ENCODE results near the gene RRP15. TPM values are rescaled to one million over a fixed set of nuclear protein-coding genes. Genes with fewer than 3 reads are reported as not detected.

The RRP15 gene
- total and polyA plus RNA-seq, 9 of the 15 experiments (the other 6 are each of a cell fraction or from before 2014, with no cell fraction given), result 9.5 to 58.1 (median 29.3) TPM

DNA sequence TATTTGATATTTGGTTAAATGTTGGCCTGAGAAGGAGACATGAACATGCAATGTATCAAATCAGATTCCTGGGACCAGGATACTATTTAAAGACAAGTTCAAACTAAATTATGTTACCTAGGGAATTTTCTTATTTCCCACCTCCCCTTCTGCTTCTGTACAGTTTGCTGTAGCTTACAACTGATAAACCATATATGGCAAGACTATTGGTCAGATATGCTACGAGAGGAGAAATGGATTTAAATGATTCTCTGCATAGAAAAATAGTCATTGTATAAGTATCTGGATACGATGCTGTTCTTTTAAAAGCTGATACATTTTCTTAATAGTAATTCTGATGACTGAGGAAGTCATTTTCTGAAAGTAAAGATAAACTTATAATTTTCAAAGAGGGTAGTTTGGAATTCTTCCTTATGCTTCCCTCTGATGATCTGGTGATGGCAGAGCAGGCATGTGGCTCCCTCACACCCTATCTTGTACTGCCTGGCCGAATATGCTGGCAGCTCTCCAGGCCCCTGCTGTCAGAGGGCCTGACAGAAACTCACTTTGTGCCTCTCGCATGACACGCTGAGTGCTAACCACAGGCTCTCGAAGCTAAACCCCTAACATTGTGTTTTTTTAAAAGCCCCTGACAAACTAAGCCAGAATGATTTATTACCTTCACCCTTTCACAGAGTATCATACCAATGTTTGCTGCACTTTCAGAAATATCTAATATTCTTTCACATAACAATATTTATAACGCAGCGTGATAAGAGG lies 19.4 kb downstream of the RRP15 start (continued):
- TF ChIP-seq SREBF1 (IDR thresholded peaks at IDR 0.05; ENCODE audit: borderline replicate concordance, low read depth, low read length) (no peak), ZNF668 (CRISPR knock-in tag; IDR thresholded peaks at IDR 0.05) (no peak), RAD51 (IDR thresholded peaks at IDR 0.05; ENCODE audit: borderline replicate concordance, low read depth) (peak; percentile 30; the same call in 1 of the 2 replicates), ZNF121 (CRISPR knock-in tag; conservative IDR thresholded peaks at IDR 0.05) (no peak), SREBF2 (CRISPR knock-in tag; IDR thresholded peaks at IDR 0.05) (no peak), CREBBP (IDR thresholded peaks at IDR 0.05; ENCODE audit: low read depth, low read length) (no peak), ZNF133 (CRISPR knock-in tag; IDR thresholded peaks at IDR 0.05) (no peak), CREM (IDR thresholded peaks at IDR 0.05; ENCODE audit: low read depth) (peak; percentile 42; the same call in 1 of the 2 replicates), ZNF232 (CRISPR knock-in tag; IDR thresholded peaks at IDR 0.05) (no peak), ZNF79 (CRISPR knock-in tag; IDR thresholded peaks at IDR 0.05; ENCODE audit: low read depth) (peak; percentile 15; the same call in 1 of the 2 replicates), KDM4B (IDR thresholded peaks at IDR 0.05; ENCODE audit: borderline replicate concordance in 2 of 2, low read depth in 1 of 2) (no peak), ZNF436 (CRISPR knock-in tag; IDR thresholded peaks at IDR 0.05) (no peak), KLF6 (CRISPR knock-in tag; IDR thresholded peaks at IDR 0.05; ENCODE audit: borderline replicate concordance) (no peak), TCF7 (IDR thresholded peaks at IDR 0.05; ENCODE audit: borderline replicate concordance) (no peak)
- TF ChIP-seq, protein P1, sequence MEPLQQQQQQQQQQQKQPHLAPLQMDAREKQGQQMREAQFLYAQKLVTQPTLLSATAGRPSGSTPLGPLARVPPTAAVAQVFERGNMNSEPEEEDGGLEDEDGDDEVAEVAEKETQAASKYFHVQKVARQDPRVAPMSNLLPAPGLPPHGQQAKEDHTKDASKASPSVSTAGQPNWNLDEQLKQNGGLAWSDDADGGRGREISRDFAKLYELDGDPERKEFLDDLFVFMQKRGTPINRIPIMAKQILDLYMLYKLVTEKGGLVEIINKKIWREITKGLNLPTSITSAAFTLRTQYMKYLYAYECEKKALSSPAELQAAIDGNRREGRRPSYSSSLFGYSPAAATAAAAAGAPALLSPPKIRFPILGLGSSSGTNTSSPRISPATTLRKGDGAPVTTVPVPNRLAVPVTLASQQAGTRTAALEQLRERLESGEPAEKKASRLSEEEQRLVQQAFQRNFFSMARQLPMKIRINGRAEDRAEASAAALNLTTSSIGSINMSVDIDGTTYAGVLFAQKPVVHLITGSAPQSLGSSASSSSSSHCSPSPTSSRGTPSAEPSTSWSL (CRISPR knock-in tag; IDR thresholded peaks at IDR 0.05; ENCODE audit: borderline replicate concordance), result no peak
- TF ChIP-seq, protein P2, sequence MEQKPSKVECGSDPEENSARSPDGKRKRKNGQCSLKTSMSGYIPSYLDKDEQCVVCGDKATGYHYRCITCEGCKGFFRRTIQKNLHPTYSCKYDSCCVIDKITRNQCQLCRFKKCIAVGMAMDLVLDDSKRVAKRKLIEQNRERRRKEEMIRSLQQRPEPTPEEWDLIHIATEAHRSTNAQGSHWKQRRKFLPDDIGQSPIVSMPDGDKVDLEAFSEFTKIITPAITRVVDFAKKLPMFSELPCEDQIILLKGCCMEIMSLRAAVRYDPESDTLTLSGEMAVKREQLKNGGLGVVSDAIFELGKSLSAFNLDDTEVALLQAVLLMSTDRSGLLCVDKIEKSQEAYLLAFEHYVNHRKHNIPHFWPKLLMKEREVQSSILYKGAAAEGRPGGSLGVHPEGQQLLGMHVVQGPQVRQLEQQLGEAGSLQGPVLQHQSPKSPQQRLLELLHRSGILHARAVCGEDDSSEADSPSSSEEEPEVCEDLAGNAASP (IDR thresholded peaks at IDR 0.05), result no peak
- TF ChIP-seq, protein P3, sequence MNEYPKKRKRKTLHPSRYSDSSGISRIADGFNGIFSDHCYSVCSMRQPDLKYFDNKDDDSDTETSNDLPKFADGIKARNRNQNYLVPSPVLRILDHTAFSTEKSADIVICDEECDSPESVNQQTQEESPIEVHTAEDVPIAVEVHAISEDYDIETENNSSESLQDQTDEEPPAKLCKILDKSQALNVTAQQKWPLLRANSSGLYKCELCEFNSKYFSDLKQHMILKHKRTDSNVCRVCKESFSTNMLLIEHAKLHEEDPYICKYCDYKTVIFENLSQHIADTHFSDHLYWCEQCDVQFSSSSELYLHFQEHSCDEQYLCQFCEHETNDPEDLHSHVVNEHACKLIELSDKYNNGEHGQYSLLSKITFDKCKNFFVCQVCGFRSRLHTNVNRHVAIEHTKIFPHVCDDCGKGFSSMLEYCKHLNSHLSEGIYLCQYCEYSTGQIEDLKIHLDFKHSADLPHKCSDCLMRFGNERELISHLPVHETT (CRISPR knock-in tag; conservative IDR thresholded peaks at IDR 0.05 in 1 of 2, IDR thresholded peaks at IDR 0.05 in 1 of 2), result peak in 1 of 2 experiments; percentile 58; a peak in 2 of 4 replicates
- TF ChIP-seq, protein P4, sequence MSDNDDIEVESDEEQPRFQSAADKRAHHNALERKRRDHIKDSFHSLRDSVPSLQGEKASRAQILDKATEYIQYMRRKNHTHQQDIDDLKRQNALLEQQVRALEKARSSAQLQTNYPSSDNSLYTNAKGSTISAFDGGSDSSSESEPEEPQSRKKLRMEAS (CRISPR knock-in tag; IDR thresholded peaks at IDR 0.05), result peak; percentile 76

Measured in K562 (cell line).